Transverse colon (tissue), 4 donors: ENCODE data around the gene DLST. TPM values are rescaled to one million over a fixed set of nuclear protein-coding genes. Genes with fewer than 3 reads are reported as not detected.

Experiments
- DNase-seq: peaks from one replicate; pipeline ENCODE4 v3.0.0-alpha.2; 2019
- H3K27ac ChIP-seq, 4 donors: fragments of 200-600 bp; sonication (generic); 2 replicates each; pipeline ENCODE4 v1.5.1; 2016 to 2018; ENCODE audit warnings: inconsistent platforms in 4 of 4
- H3K27me3 ChIP-seq: fragments of 200-600 bp; sonication (generic); 2 replicates; pipeline ENCODE4 v1.5.1; 2017; ENCODE audit warnings: inconsistent platforms
- H3K36me3 ChIP-seq, 4 donors: fragments of 200-600 bp; sonication (generic); 2 replicates each; pipeline ENCODE4 v1.5.1; 2017 to 2019; ENCODE audit warnings: inconsistent platforms in 4 of 4
- H3K4me1 ChIP-seq, 4 donors: fragments of 200-600 bp; sonication (generic); 2 replicates each; pipeline ENCODE4 v1.5.1; 2017 to 2020; ENCODE audit warnings: inconsistent platforms in 4 of 4
- H3K4me3 ChIP-seq, 4 donors: fragments of 200-600 bp; sonication (generic); 1 replicate in 1 of 4; 2 replicates in 3 of 4; pipeline versions ENCODE4 v1.5.1 to v1.6.1; 2017 to 2019; ENCODE audit warnings: inconsistent platforms in 4 of 4
- H3K9me3 ChIP-seq, 2 donors: fragments of 200-600 bp; sonication (generic); 2 replicates each; pipeline ENCODE4 v1.5.1; 2017 to 2019; ENCODE audit warnings: inconsistent platforms in 2 of 2
- CTCF ChIP-seq, 5 experiments: fragments of 200-600 bp in 3 of 5; fragments of 450-650 bp in 2 of 5; sonication (generic) in 3 of 5; IDR thresholded peaks; 1 replicate in 2 of 5; 2 replicates in 3 of 5; pipeline ENCODE4 v1.5.1; 2016 to 2017; ENCODE audit warnings: antibody characterized with exemption in 5 of 5, inconsistent platforms in 3 of 5, mild to moderate bottlenecking in 2 of 5, moderate library complexity in 1 of 5
- EP300 ChIP-seq: sonication (generic); formaldehyde crosslinking; IDR thresholded peaks from one replicate; pipeline ENCODE4 v1.6.1; 2017; ENCODE audit warnings: antibody characterized with exemption, low read depth
- POLR2A ChIP-seq: fragments of 450-650 bp; IDR thresholded peaks from one replicate; pipeline ENCODE4 v1.6.1; 2016; ENCODE audit warnings: antibody characterized with exemption, mild to moderate bottlenecking, moderate library complexity
- POLR2AphosphoS5 ChIP-seq, 3 donors: sonication (generic); formaldehyde crosslinking; IDR thresholded peaks; one replicate each; pipeline ENCODE4 v1.6.1; 2016; ENCODE audit warnings: antibody characterized with exemption in 3 of 3
- WGBS, 2 donors: methylation state at CpG; one replicate each; pipeline ENCODE4 v1.1.5; 2018; ENCODE audit warnings: low coverage in 1 of 2; 5-methylcytosine and 5-hydroxymethylcytosine counted together
- in situ Hi-C, 4 donors: fragments of 200-750 bp; cut with MboI; loops; one replicate each; pipeline versions ENCODE4 v1.15.0 to v1.15.1; 2017; ENCODE audit warnings: low sequenced_read_pairs in 3 of 4, low pct_ligation_motif_present in 1 of 4, low pct_unique_long_range_greater_than_20kb in 1 of 4
- intact Hi-C: fragments of 100-400 bp; cut with DNase I; formaldehyde crosslinking; loops from one replicate; pipeline ENCODE4 v1.15.1; 2023; ENCODE audit warnings: low total_unique reads
- total RNA-seq, 4 donors: library from RNA; depleted of rRNA; stranded (reverse); fragments of >200 nt; gene quantifications; one replicate each; pipeline ENCODE4 v1.1.0, GENCODE V29; 2016

DLST gene
- total RNA-seq, 4 donors from 2014 or later = 65.1 to 135 (median 103) TPM

DNA sequence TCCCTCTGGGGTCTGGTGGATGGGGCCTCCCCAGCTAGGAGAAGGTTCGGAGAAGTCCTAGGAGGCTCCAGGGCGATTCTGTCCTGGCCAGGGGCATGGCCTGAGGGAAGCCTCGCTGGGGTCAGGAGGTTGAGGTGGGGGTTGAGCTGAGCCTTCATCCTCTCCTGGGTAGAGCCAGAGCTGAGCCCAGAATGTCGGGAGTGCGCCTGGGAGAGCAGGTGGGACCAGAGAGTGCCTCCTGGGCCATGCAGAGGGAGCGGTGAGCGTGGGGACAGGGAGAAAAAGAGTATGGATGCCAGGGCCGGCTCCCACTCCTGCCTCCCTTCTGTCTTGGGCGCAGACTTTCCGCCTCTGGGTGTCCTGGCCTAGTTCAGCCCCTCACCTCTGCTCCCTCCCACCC is 28.2 kb downstream of the DLST start:
- no peak for DNase-seq
- no peaks in the 10 kb centered on the region for H3K27me3 ChIP-seq
- intact Hi-C loops (loop anchor here (5.0 kb wide), 1 partner anchor 48 kb away; no protein-coding TSS in a partner anchor), in situ Hi-C loops (loop anchor here in 1 of 4 donors (10.0 kb wide), 1 partner anchor 45 kb away; no protein-coding TSS in a partner anchor)
- no peak overlapping the region for H3K4me3 ChIP-seq
- no peaks in the 10 kb centered on the region for H3K9me3 ChIP-seq
- H3K27ac ChIP-seq = peak overlapping the region in 1 of 4 donors; percentile 67
- WGBS, 2 donors = 92% methylated on average over 10 of the region's 10 CpGs; no CpG with 5 or more reads in 1 of the 2 donors
- H3K4me1 ChIP-seq = peaks cover 6 to 16% (median 11%) of the 10 kb centered on the region in 4 donors
- no peaks in the 10 kb centered on the region for H3K36me3 ChIP-seq
- no peak for TF ChIP-seq POLR2AphosphoS5 (IDR thresholded peaks at IDR 0.05)
- TF ChIP-seq CTCF (IDR thresholded peaks at IDR 0.05) = no peak
- TF ChIP-seq EP300 = no peak
- TF ChIP-seq POLR2A = no peak

DNA sequence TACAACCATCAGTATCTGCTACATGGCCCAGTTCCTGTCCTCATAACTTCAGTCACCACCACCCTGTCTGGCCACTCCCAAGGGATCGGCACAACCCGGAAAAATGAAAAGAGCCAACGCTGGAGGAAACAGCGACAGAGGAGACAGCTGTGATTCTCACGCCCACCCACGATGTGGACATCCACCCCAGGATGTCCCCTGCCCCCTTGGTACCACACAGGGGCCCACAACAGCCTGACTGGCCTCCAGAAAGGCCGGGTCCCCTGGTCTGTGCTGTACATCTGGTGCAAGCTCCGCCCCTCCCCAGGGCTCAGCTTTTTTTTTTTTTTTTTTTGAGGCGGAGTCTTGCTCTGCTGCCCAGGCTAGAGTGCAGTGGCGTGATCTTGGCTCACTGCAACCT is 28.8 kb downstream of the DLST start:
- Histone ChIP-seq H3K9me3 (no peaks in the 10 kb centered on the region), H3K27me3 (no peaks in the 10 kb centered on the region), H3K4me3 (peak overlapping the region in 2 of 4 donors; percentile 16 to 39), H3K36me3 (no peaks in the 10 kb centered on the region), H3K4me1 (peaks cover 6 to 16% (median 11%) of the 10 kb centered on the region in 4 donors), H3K27ac (peak overlapping the region in 2 of 4 donors; percentile 67)
- TF ChIP-seq POLR2AphosphoS5 (IDR thresholded peaks at IDR 0.05) (no peak), CTCF (IDR thresholded peaks at IDR 0.05) (no peak), POLR2A (no peak), EP300 (no peak)
- intact Hi-C loops (no loop called here), in situ Hi-C loops (loop anchor here in 1 of 4 donors (10.0 kb wide), 1 partner anchor 46 kb away; no protein-coding TSS in a partner anchor)
- WGBS, 2 donors = 28% methylated on average over 10 of the region's 10 CpGs; no CpG with 5 or more reads in 1 of the 2 donors
- DNase-seq = peak; percentile 40

DNA sequence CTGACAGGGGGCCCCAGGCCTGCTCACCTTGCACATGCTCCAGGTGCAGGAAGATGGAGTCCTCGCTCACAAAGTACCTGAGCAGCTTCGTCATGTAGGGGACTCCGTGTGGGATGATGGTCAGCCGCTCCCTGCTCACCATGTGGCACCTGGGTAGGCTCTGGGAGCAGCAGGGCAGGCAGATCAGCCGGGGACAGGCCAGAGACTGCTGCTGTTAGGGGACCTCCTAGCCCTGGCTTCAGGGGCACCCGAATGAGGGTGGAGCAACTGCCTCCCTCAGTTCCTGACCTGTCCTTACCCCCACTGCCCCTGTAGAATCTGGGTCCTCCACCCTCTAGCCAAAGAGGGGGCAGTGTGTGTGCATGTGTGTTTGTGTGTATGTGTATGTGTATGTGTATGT is 29.5 kb downstream of the DLST start:
- no peak overlapping the region for H3K4me3 ChIP-seq
- no peak overlapping the region for H3K27ac ChIP-seq
- peaks cover 6 to 12% (median 9%) of the 10 kb centered on the region in 4 donors for H3K4me1 ChIP-seq
- H3K9me3 ChIP-seq = no peaks in the 10 kb centered on the region
- no peak for TF ChIP-seq POLR2A
- no peak for TF ChIP-seq CTCF (IDR thresholded peaks at IDR 0.05)
- TF ChIP-seq POLR2AphosphoS5 (IDR thresholded peaks at IDR 0.05) = no peak
- intact Hi-C loops (no loop called here), in situ Hi-C loops (loop anchor here in 1 of 4 donors (10.0 kb wide), 1 partner anchor 46 kb away; no protein-coding TSS in a partner anchor)
- WGBS, 2 donors = 79% methylated on average over 6 of the region's 6 CpGs; no CpG with 5 or more reads in 1 of the 2 donors
- no peaks in the 10 kb centered on the region for H3K36me3 ChIP-seq
- no peak for DNase-seq
- H3K27me3 ChIP-seq = no peaks in the 10 kb centered on the region

GRCh38 chr14:74911704-74912103 is 30.0 kb downstream of the DLST start:
- Histone ChIP-seq H3K27me3 (no peaks in the 10 kb centered on the region), H3K4me1 (peaks cover 6 to 12% (median 9%) of the 10 kb centered on the region in 4 donors), H3K4me3 (no peak overlapping the region), H3K36me3 (no peaks in the 10 kb centered on the region), H3K9me3 (no peaks in the 10 kb centered on the region), H3K27ac (no peak overlapping the region)
- intact Hi-C loops = no loop called here
- DNase-seq = no peak
- in situ Hi-C loops = loop anchor here in 1 of 4 donors (10.0 kb wide), 1 partner anchor 47 kb away; no protein-coding TSS in a partner anchor
- TF ChIP-seq CTCF (IDR thresholded peaks at IDR 0.05) (no peak), POLR2A (no peak), EP300 (no peak), POLR2AphosphoS5 (IDR thresholded peaks at IDR 0.05) (no peak)
- 78% methylated on average over 5 of the region's 5 CpGs; no CpG with 5 or more reads in 1 of the 2 donors for WGBS, 2 donors
